Breast epithelium (tissue), 4 donors: ENCODE measurements around the gene HTRA2. TPM values are rescaled to one million over a fixed set of nuclear protein-coding genes. Genes with fewer than 3 reads are reported as not detected.

Source experiments
- DNase-seq, 2 donors: peaks; one replicate each; pipeline ENCODE4 v3.0.0-alpha.2; 2019; ENCODE audit warnings: low spot score in 2 of 2
- H3K27ac ChIP-seq, 2 donors: fragments of 200-600 bp; sonication (generic) in 1 of 2; one replicate each; pipeline ENCODE4 v1.5.1; 2016 to 2019; ENCODE audit warnings: mild to moderate bottlenecking in 1 of 2
- H3K27me3 ChIP-seq, 2 donors: fragments of 200-600 bp; sonication (generic) in 1 of 2; one replicate each; pipeline versions ENCODE4 v1.5.1 to v1.6.0; 2017 to 2019; ENCODE audit warnings: control low read depth in 1 of 2, mild to moderate bottlenecking in 1 of 2
- H3K36me3 ChIP-seq: fragments of 200-600 bp; one replicate; pipeline ENCODE4 v1.5.1; 2019
- H3K4me1 ChIP-seq, 2 donors: fragments of 200-600 bp; sonication (generic); one replicate each; pipeline ENCODE4 v1.5.1; 2016 to 2019; ENCODE audit warnings: control low read depth in 1 of 2
- H3K4me3 ChIP-seq, 3 donors: fragments of 200-600 bp; sonication (generic); 1 replicate in 2 of 3; 2 replicates in 1 of 3; pipeline ENCODE4 v1.5.1; 2016 to 2019; ENCODE audit warnings: mild to moderate bottlenecking in 3 of 3, moderate library complexity in 2 of 3
- H3K9me3 ChIP-seq, 2 donors: fragments of 200-600 bp; sonication (generic) in 1 of 2; one replicate each; pipeline ENCODE4 v1.5.1; 2016 to 2019; ENCODE audit warnings: control low read depth in 1 of 2
- CTCF ChIP-seq, 3 donors: fragments of 450-650 bp; IDR thresholded peaks; one replicate each; pipeline ENCODE4 v1.5.1; 2016 to 2017; ENCODE audit warnings: antibody characterized with exemption in 3 of 3, mild to moderate bottlenecking in 3 of 3, moderate library complexity in 3 of 3
- POLR2A ChIP-seq: fragments of 450-650 bp; IDR thresholded peaks from one replicate; pipeline ENCODE4 v1.6.1; 2016; ENCODE audit warnings: antibody characterized with exemption, mild to moderate bottlenecking, moderate library complexity
- POLR2AphosphoS5 ChIP-seq, 3 donors: sonication (generic); formaldehyde crosslinking; IDR thresholded peaks; one replicate each; pipeline ENCODE4 v1.6.1; 2017; ENCODE audit warnings: antibody characterized with exemption in 3 of 3
- intact Hi-C: fragments of 100-400 bp; cut with DNase I; formaldehyde crosslinking; loops from one replicate; pipeline ENCODE4 v1.15.1; 2023; ENCODE audit warnings: low total_unique reads
- total RNA-seq, 3 donors: library from RNA; depleted of rRNA; stranded (reverse); fragments of >200 nt; gene quantifications; one replicate each; pipeline ENCODE4 v1.1.0, GENCODE V29; 2016

The HTRA2 gene
- total RNA-seq, 3 donors from 2014 or later = 32.1 to 34.5 (median 32.5) TPM

GRCh38 chr2:74495440-74495839 lies 34.3 kb upstream of the HTRA2 start:
- Histone ChIP-seq H3K27me3 (peaks cover 6 to 7% of the 10 kb centered on the region in 2 donors), H3K36me3 (peaks cover 3% of the 10 kb centered on the region), H3K27ac (no peak overlapping the region), H3K4me3 (no peak overlapping the region), H3K4me1 (peaks cover 0 to 3% of the 10 kb centered on the region in 2 donors), H3K9me3 (no peaks in the 10 kb centered on the region)
- DNase-seq = no peak
- TF ChIP-seq POLR2AphosphoS5 (IDR thresholded peaks at IDR 0.05) (no peak), CTCF (IDR thresholded peaks at IDR 0.05) (no peak), POLR2A (no peak)
- intact Hi-C loops = no loop called here

- peak overlapping the region; percentile 31 to 70 (median 55) for H3K4me3 ChIP-seq
- peaks cover 0 to 3% of the 10 kb centered on the region in 2 donors for H3K4me1 ChIP-seq
- intact Hi-C loops = no loop called here
- H3K27me3 ChIP-seq = peaks cover 6 to 7% of the 10 kb centered on the region in 2 donors
- peaks cover 3% of the 10 kb centered on the region for H3K36me3 ChIP-seq
- no peak for DNase-seq
- TF ChIP-seq POLR2AphosphoS5 (IDR thresholded peaks at IDR 0.05) (no peak), CTCF (IDR thresholded peaks at IDR 0.05) (no peak), POLR2A (no peak)
- H3K9me3 ChIP-seq = no peaks in the 10 kb centered on the region
- no peak overlapping the region for H3K27ac ChIP-seq
Observed at GRCh38 chr2:74496997-74497776, 32.5 kb upstream of the HTRA2 start.

GRCh38 chr2:74497777-74498499 lies 31.8 kb upstream of the HTRA2 start:
- no peak for DNase-seq

GRCh38 chr2:74498500-74499266 lies 31.1 kb upstream of the HTRA2 start:
- intact Hi-C loops = no loop called here
- Histone ChIP-seq H3K9me3 (no peaks in the 10 kb centered on the region), H3K4me1 (peaks cover 0 to 3% of the 10 kb centered on the region in 2 donors), H3K4me3 (peak overlapping the region; percentile 31 to 70 (median 55)), H3K27ac (peak overlapping the region; percentile 29 to 43), H3K27me3 (peaks cover 6 to 7% of the 10 kb centered on the region in 2 donors), H3K36me3 (no peaks in the 10 kb centered on the region)
- no peak for DNase-seq
- TF ChIP-seq POLR2A = no peak

More at GRCh38 chr2:74497777-74498499, 31.8 kb upstream of the HTRA2 start:
- H3K27ac ChIP-seq = peak overlapping the region; percentile 29 to 43
- no peaks in the 10 kb centered on the region for H3K9me3 ChIP-seq
- H3K4me1 ChIP-seq = peaks cover 0 to 3% of the 10 kb centered on the region in 2 donors
- intact Hi-C loops = no loop called here
- peaks cover 6 to 7% of the 10 kb centered on the region in 2 donors for H3K27me3 ChIP-seq
- no peak for TF ChIP-seq POLR2AphosphoS5 (IDR thresholded peaks at IDR 0.05)
- no peak for TF ChIP-seq CTCF (IDR thresholded peaks at IDR 0.05)
- TF ChIP-seq POLR2A = no peak
- peak overlapping the region; percentile 31 to 70 (median 55) for H3K4me3 ChIP-seq
- H3K36me3 ChIP-seq = peaks cover 3% of the 10 kb centered on the region

- H3K27me3 ChIP-seq = peaks cover 6 to 7% of the 10 kb centered on the region in 2 donors
- intact Hi-C loops = no loop called here
- peaks cover 0 to 3% of the 10 kb centered on the region in 2 donors for H3K4me1 ChIP-seq
- no peaks in the 10 kb centered on the region for H3K36me3 ChIP-seq
- no peaks in the 10 kb centered on the region for H3K9me3 ChIP-seq
- no peak for DNase-seq
- H3K4me3 ChIP-seq = peak within 1 kb of the TSS; percentile 31 to 70 (median 55)
- TF ChIP-seq CTCF (IDR thresholded peaks at IDR 0.05) = no peak
- TF ChIP-seq POLR2AphosphoS5 (IDR thresholded peaks at IDR 0.05) = no peak
- TF ChIP-seq POLR2A = no peak
- peak within 1 kb of the TSS; percentile 29 to 43 for H3K27ac ChIP-seq
Observed at GRCh38 chr2:74499267-74499939, 30.3 kb upstream of the HTRA2 start, which contains the start of gene LBX2. LBX2 (minus strand) TSS chr2:74499603; CDS start chr2:74499537, 66 bp downstream.
